Prostate gland (tissue), 2 donors: Measurements from ENCODE around the gene HS6ST3. TPM values are rescaled to one million over a fixed set of nuclear protein-coding genes. Genes with fewer than 3 reads are reported as not detected.

ENCODE experiments used
- DNase-seq: peaks from one replicate; pipeline ENCODE4 v3.0.0-alpha.2; 2019; ENCODE audit warnings: low spot score
- H3K27ac ChIP-seq, 2 donors: fragments of 200-600 bp; sonication (generic); 2 replicates each; pipeline ENCODE4 v1.5.1; 2017 to 2019
- H3K27me3 ChIP-seq: fragments of 200-600 bp; sonication (generic); replicated peaks from 2 replicates; pipeline ENCODE4 v1.5.1; 2019; ENCODE audit not compliant: insufficient read depth
- H3K36me3 ChIP-seq, 2 donors: fragments of 200-600 bp; sonication (generic); 1 replicate in 1 of 2; 2 replicates in 1 of 2; pipeline versions ENCODE4 v1.5.1 to v1.8.1; 2017 to 2019
- H3K4me1 ChIP-seq: fragments of 200-600 bp; sonication (generic); replicated peaks from 2 replicates; pipeline ENCODE4 v1.5.1; 2019
- H3K4me3 ChIP-seq, 2 donors: fragments of 200-600 bp; sonication (generic); 2 replicates each; pipeline ENCODE4 v1.5.1; 2017 to 2019
- H3K9me3 ChIP-seq: fragments of 200-600 bp; sonication (generic); 2 replicates; pipeline ENCODE4 v1.5.1; 2017
- POLR2A ChIP-seq: fragments of 450-650 bp; IDR thresholded peaks from one replicate; pipeline ENCODE4 v1.6.1; 2016; ENCODE audit warnings: antibody characterized with exemption, mild to moderate bottlenecking
- POLR2AphosphoS5 ChIP-seq: sonication (generic); formaldehyde crosslinking; IDR thresholded peaks from one replicate; pipeline ENCODE4 v1.6.1; 2017; ENCODE audit warnings: antibody characterized with exemption
- WGBS: methylation state at CpG from one replicate; pipeline ENCODE4 v1.1.5; 2018; 5-methylcytosine and 5-hydroxymethylcytosine counted together
- intact Hi-C: fragments of 100-400 bp; cut with DNase I; formaldehyde crosslinking; loops from one replicate; pipeline ENCODE4 v1.14.2; 2022
- total RNA-seq, 2 donors: library from RNA; depleted of rRNA; stranded (reverse); fragments of >200 nt; gene quantifications; one replicate each; pipeline ENCODE4 v1.1.0, GENCODE V29; 2016
- TF ChIP-seq, protein P1 (sequence below), 4 experiments: fragments of 200-600 bp in 2 of 4; fragments of 450-650 bp in 2 of 4; sonication (generic) in 2 of 4; IDR thresholded peaks; 1 replicate in 3 of 4; 2 replicates in 1 of 4; pipeline ENCODE4 v1.5.1; 2016 to 2019; ENCODE audit warnings: antibody characterized with exemption in 4 of 4, mild to moderate bottlenecking in 2 of 4, moderate library complexity in 2 of 4

HS6ST3 gene
- total RNA-seq, 2 donors from 2014 or later: 0.97 to 1.0 TPM

DNA sequence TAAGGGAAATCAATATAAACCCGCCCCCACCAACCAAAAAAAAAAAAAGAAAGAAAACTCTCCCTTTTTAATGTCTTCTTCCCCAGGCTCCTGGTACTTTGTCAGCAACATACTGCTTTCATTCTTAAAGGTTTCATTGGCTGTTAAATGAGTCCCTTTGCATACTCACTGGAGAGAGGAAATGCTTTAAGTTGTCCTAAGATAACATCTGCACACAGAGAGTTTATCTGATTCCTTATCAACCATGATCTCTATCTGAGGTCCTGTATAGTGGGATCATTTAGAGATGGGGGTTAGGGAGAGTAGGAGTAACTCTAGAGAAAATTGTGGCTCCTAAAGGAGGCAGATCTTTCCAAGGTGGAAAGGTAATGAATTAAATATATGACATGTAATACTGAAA lies 747.9 kb downstream of the HS6ST3 start:
- TF ChIP-seq POLR2AphosphoS5: no peak
- no peak for TF ChIP-seq POLR2A
- TF ChIP-seq, protein P1, sequence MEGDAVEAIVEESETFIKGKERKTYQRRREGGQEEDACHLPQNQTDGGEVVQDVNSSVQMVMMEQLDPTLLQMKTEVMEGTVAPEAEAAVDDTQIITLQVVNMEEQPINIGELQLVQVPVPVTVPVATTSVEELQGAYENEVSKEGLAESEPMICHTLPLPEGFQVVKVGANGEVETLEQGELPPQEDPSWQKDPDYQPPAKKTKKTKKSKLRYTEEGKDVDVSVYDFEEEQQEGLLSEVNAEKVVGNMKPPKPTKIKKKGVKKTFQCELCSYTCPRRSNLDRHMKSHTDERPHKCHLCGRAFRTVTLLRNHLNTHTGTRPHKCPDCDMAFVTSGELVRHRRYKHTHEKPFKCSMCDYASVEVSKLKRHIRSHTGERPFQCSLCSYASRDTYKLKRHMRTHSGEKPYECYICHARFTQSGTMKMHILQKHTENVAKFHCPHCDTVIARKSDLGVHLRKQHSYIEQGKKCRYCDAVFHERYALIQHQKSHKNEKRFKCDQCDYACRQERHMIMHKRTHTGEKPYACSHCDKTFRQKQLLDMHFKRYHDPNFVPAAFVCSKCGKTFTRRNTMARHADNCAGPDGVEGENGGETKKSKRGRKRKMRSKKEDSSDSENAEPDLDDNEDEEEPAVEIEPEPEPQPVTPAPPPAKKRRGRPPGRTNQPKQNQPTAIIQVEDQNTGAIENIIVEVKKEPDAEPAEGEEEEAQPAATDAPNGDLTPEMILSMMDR (IDR thresholded peaks at IDR 0.05): no peak
- peaks cover 3% of the 10 kb centered on the region for H3K27me3 ChIP-seq
- no peak for DNase-seq
- no peak overlapping the region for H3K27ac ChIP-seq
- no peak overlapping the region for H3K4me3 ChIP-seq
- H3K9me3 ChIP-seq: no peaks in the 10 kb centered on the region
- WGBS: 42% methylated on average over 1 of the region's 1 CpG
- no peaks in the 10 kb centered on the region for H3K4me1 ChIP-seq
- H3K36me3 ChIP-seq: no peaks in the 10 kb centered on the region
- intact Hi-C loops: no loop called here

DNA sequence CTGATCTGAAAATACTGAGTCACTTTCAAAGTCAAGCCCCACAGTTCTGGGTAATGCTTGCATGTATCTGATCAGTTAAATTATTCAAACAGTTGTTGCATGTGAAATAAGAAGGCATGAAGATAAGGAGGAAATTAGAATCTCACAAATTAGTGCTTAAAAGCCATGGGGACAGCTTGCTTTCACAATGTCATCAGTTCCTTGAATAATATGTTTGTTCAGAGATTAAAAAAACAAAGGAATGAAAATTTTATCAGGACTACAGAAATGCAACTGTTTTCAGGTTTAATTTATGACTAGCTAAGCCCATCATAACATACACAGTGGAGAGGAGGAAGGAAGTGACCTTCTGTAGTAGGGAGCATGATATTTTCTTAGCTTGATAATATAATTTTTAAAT lies 754.3 kb downstream of the HS6ST3 start:
- no peak overlapping the region for H3K27ac ChIP-seq
- no peak overlapping the region for H3K4me3 ChIP-seq
- intact Hi-C loops: no loop called here
- TF ChIP-seq POLR2A: no peak
- TF ChIP-seq, protein P1 (IDR thresholded peaks at IDR 0.05): no peak
- TF ChIP-seq POLR2AphosphoS5: no peak
- H3K36me3 ChIP-seq: no peaks in the 10 kb centered on the region
- DNase-seq: no peak
- H3K27me3 ChIP-seq: peaks cover 2% of the 10 kb centered on the region
- H3K9me3 ChIP-seq: no peaks in the 10 kb centered on the region
- no peaks in the 10 kb centered on the region for H3K4me1 ChIP-seq

DNA sequence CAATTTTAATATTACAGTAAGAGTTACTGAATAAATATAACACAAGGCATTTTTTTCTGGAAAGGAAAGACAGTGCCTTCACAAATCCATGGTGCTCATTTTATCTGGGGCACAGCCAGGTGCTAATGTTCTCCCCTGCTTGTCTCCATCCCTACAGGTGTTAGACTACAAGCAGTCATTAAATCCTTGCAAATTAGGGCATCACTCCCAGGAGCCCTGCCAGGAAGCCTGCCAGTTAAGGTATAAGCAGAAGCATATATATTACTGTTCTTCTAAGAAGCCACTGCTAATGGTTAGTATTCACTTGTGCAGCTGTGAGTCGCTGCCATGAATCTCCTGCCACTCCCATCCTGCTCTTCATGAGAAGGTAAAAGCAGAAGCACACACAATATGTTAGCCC lies 754.7 kb downstream of the HS6ST3 start:
- TF ChIP-seq POLR2AphosphoS5: no peak
- TF ChIP-seq POLR2A: no peak
- TF ChIP-seq, protein P1 (IDR thresholded peaks at IDR 0.05): no peak
- 71% methylated on average over 1 of the region's 1 CpG for WGBS

DNA sequence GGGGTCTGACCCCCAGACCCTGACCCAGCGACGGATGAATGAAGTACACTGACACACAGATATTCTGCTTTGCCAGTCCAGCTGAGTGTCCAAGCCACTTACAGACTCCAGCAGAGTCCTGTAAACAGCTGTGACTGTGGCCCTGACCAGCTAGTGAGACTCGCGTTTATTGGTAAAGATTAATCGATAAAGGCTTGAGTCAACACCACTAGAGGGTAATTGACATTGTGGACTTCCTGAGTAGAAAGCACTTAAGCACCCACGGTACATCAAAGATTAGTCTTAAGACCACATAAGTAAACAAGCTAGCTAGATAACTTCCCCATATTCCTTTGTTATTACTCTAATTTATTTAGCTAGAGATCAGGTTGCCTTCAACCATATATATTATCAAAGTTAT lies 758.4 kb downstream of the HS6ST3 start:
- Histone ChIP-seq H3K4me3 (no peak overlapping the region), H3K27me3 (no peaks in the 10 kb centered on the region), H3K4me1 (no peaks in the 10 kb centered on the region), H3K9me3 (no peaks in the 10 kb centered on the region), H3K36me3 (no peaks in the 10 kb centered on the region), H3K27ac (no peak overlapping the region)
- TF ChIP-seq POLR2AphosphoS5 (no peak), POLR2A (no peak)
- TF ChIP-seq, protein P1 (IDR thresholded peaks at IDR 0.05): no peak
- intact Hi-C loops: no loop called here
- no peak for DNase-seq
- WGBS: 48% methylated on average over 6 of the region's 6 CpGs

More for the DNA sequence above, 754.7 kb downstream of the HS6ST3 start:
- H3K9me3 ChIP-seq: no peaks in the 10 kb centered on the region
- intact Hi-C loops: no loop called here
- DNase-seq: no peak
- no peaks in the 10 kb centered on the region for H3K36me3 ChIP-seq
- H3K4me3 ChIP-seq: no peak overlapping the region
- H3K27me3 ChIP-seq: no peaks in the 10 kb centered on the region
- H3K4me1 ChIP-seq: no peaks in the 10 kb centered on the region
- no peak overlapping the region for H3K27ac ChIP-seq

DNA sequence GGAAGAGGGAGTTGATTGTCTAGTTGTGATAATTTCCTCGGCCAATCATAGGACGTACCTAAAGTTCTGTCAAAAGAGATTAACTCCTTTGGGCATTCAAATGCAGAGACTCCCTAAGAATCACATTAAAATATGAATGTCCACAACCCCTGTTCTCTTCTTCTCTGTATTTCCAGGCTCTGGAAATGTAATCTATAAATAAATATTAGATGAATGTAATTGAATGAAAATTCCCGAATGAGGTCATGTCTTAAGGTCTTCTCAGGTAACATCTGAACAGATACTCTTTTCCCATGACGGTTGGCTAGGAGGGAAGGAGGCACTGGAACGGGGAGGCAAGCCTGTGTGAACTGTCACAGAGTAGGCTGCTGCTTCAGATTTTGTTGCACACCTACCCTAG lies 759.2 kb downstream of the HS6ST3 start:
- intact Hi-C loops: no loop called here
- DNase-seq: no peak
- Histone ChIP-seq H3K4me3 (no peak overlapping the region), H3K27ac (no peak overlapping the region), H3K9me3 (no peaks in the 10 kb centered on the region), H3K4me1 (no peaks in the 10 kb centered on the region), H3K27me3 (no peaks in the 10 kb centered on the region), H3K36me3 (no peaks in the 10 kb centered on the region)
- TF ChIP-seq POLR2AphosphoS5 (no peak), POLR2A (no peak)
- TF ChIP-seq, protein P1 (IDR thresholded peaks at IDR 0.05): no peak
- 84% methylated on average over 5 of the region's 5 CpGs for WGBS
